ENCODE measurements around the gene MPND. TPM values are rescaled to one million over a fixed set of nuclear protein-coding genes. Genes with fewer than 3 reads are reported as not detected.

MPND gene
- total RNA-seq, 4 donors from 2014 or later, result 2.7 to 3.1 (median 3.0) TPM

GRCh38 chr19:4379383-4380253 is 36.3 kb downstream of the MPND start:
- peaks cover 57 to 62% of the 10 kb centered on the region in 2 donors for H3K4me1 ChIP-seq
- no peaks in the 10 kb centered on the region for H3K27me3 ChIP-seq
- no peak for TF ChIP-seq POLR2A (IDR thresholded peaks at IDR 0.05)
- TF ChIP-seq, protein P1, sequence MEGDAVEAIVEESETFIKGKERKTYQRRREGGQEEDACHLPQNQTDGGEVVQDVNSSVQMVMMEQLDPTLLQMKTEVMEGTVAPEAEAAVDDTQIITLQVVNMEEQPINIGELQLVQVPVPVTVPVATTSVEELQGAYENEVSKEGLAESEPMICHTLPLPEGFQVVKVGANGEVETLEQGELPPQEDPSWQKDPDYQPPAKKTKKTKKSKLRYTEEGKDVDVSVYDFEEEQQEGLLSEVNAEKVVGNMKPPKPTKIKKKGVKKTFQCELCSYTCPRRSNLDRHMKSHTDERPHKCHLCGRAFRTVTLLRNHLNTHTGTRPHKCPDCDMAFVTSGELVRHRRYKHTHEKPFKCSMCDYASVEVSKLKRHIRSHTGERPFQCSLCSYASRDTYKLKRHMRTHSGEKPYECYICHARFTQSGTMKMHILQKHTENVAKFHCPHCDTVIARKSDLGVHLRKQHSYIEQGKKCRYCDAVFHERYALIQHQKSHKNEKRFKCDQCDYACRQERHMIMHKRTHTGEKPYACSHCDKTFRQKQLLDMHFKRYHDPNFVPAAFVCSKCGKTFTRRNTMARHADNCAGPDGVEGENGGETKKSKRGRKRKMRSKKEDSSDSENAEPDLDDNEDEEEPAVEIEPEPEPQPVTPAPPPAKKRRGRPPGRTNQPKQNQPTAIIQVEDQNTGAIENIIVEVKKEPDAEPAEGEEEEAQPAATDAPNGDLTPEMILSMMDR (IDR thresholded peaks at IDR 0.05 in 4 of 5, conservative IDR thresholded peaks at IDR 0.05 in 1 of 5), result no peak
- peak; percentile 73 to 81 for ATAC-seq
- H3K4me3 ChIP-seq, result no peak overlapping the region
- DNase-seq, result peak; percentile 82 to 94
- peak overlapping the region; percentile 67 to 95 (median 79) for H3K27ac ChIP-seq
- in situ Hi-C loops (cut with MboI; ENCODE audit: low sequenced_read_pairs in 4 of 4) (no loop called here), intact Hi-C loops (cut with DNase I; ENCODE audit: low total_unique reads) (loop anchor here (1.0 to 2.0 kb wide), 2 partner anchors 21 to 137 kb away; partner anchors contain the start of gene SH3GL1)
- no peaks in the 10 kb centered on the region for H3K9me3 ChIP-seq
- no peaks in the 10 kb centered on the region for H3K36me3 ChIP-seq

- intact Hi-C loops (cut with DNase I; ENCODE audit: low total_unique reads) (no loop called here), in situ Hi-C loops (cut with MboI; ENCODE audit: low sequenced_read_pairs in 4 of 4) (no loop called here)
- Histone ChIP-seq H3K27ac (peak overlapping the region; percentile 67 to 95 (median 79)), H3K27me3 (no peaks in the 10 kb centered on the region), H3K4me1 (peaks cover 50 to 56% of the 10 kb centered on the region in 2 donors), H3K4me3 (no peak overlapping the region), H3K36me3 (no peaks in the 10 kb centered on the region), H3K9me3 (no peaks in the 10 kb centered on the region)
- ATAC-seq (no peak), DNase-seq (no peak)
- TF ChIP-seq POLR2A (IDR thresholded peaks at IDR 0.05), result no peak
- TF ChIP-seq, protein P1 (IDR thresholded peaks at IDR 0.05 in 4 of 5, conservative IDR thresholded peaks at IDR 0.05 in 1 of 5), result no peak
Measured at GRCh38 chr19:4380254-4380727, 36.9 kb downstream of the MPND start.

GRCh38 chr19:4385291-4386040 is 42.1 kb downstream of the MPND start:
- TF ChIP-seq, protein P1 (IDR thresholded peaks at IDR 0.05 in 4 of 5, conservative IDR thresholded peaks at IDR 0.05 in 1 of 5), result no peak
- TF ChIP-seq POLR2A (IDR thresholded peaks at IDR 0.05), result no peak
- no peaks in the 10 kb centered on the region for H3K36me3 ChIP-seq
- ATAC-seq (no peak), DNase-seq (no peak)
- in situ Hi-C loops (cut with MboI; ENCODE audit: low sequenced_read_pairs in 4 of 4), result no loop called here
- peaks cover 33 to 40% of the 10 kb centered on the region in 2 donors for H3K4me1 ChIP-seq
- H3K4me3 ChIP-seq, result no peak overlapping the region
- H3K27ac ChIP-seq, result no peak overlapping the region
- no peaks in the 10 kb centered on the region for H3K9me3 ChIP-seq
- H3K27me3 ChIP-seq, result no peaks in the 10 kb centered on the region
- intact Hi-C loops (cut with DNase I; ENCODE audit: low total_unique reads), result no loop called here

- no peak for ATAC-seq
- DNase-seq, result no peak
- Histone ChIP-seq H3K27ac (no peak overlapping the region), H3K4me3 (no peak overlapping the region), H3K4me1 (peaks cover 40 to 43% of the 10 kb centered on the region in 2 donors), H3K27me3 (no peaks in the 10 kb centered on the region), H3K36me3 (no peaks in the 10 kb centered on the region), H3K9me3 (no peaks in the 10 kb centered on the region)
- TF ChIP-seq, protein P1 (IDR thresholded peaks at IDR 0.05 in 4 of 5, conservative IDR thresholded peaks at IDR 0.05 in 1 of 5), result no peak
- in situ Hi-C loops (cut with MboI; ENCODE audit: low sequenced_read_pairs in 4 of 4), result no loop called here
- intact Hi-C loops (cut with DNase I; ENCODE audit: low total_unique reads), result no loop called here
Measured at GRCh38 chr19:4386041-4386782, 42.9 kb downstream of the MPND start.
